Adrenal gland (tissue), 12 donors: ENCODE data around the gene ASPHD1. TPM values are rescaled to one million over a fixed set of nuclear protein-coding genes. Genes with fewer than 3 reads are reported as not detected.

ENCODE experiments used
- DNase-seq, 7 donors: peaks; one replicate each; pipeline ENCODE4 v3.0.0-alpha.2; 2019 to 2020
- H3K27ac ChIP-seq, 5 donors: fragments of 200-600 bp; sonication (generic) in 4 of 5; 1 replicate in 3 of 5; 2 replicates in 2 of 5; pipeline versions ENCODE4 v1.5.1 to v1.8.0; 2016 to 2020; ENCODE audit warnings: mild to moderate bottlenecking in 1 of 5
- H3K27me3 ChIP-seq: fragments of 200-600 bp; 2 replicates; pipeline ENCODE4 v1.8.0; 2021
- H3K36me3 ChIP-seq, 2 donors: fragments of 200-600 bp; replicated peaks in 1 of 2; 1 replicate in 1 of 2; 2 replicates in 1 of 2; pipeline versions ENCODE4 v1.5.1 to v1.8.0; 2018 to 2022
- H3K4me1 ChIP-seq, 2 donors: fragments of 200-600 bp; replicated peaks in 1 of 2; 1 replicate in 1 of 2; 2 replicates in 1 of 2; pipeline versions ENCODE4 v1.5.1 to v1.8.0; 2018 to 2021
- H3K4me3 ChIP-seq, 4 donors: fragments of 200-600 bp; sonication (generic) in 3 of 4; one replicate each; pipeline ENCODE4 v1.5.1; 2016 to 2018
- H3K9me3 ChIP-seq, 3 donors: fragments of 200-600 bp; sonication (generic) in 1 of 3; replicated peaks in 1 of 3; 1 replicate in 2 of 3; 2 replicates in 1 of 3; pipeline versions ENCODE4 v1.5.1 to v1.8.0; 2016 to 2021
- POLR2A ChIP-seq, 2 donors: fragments of 450-650 bp; IDR thresholded peaks; one replicate each; pipeline ENCODE4 v1.6.1; 2017; ENCODE audit warnings: antibody characterized with exemption in 2 of 2, mild to moderate bottlenecking in 2 of 2, moderate library complexity in 1 of 2
- WGBS, 4 donors: extraction: QIAGEN DNeasy Blood & Tissue Kit in 2 of 4; methylation state at CpG; one replicate each; pipeline versions ENCODE4 v1.1.5 to v1.1.7; 2013 to 2017; 5-methylcytosine and 5-hydroxymethylcytosine counted together
- intact Hi-C, 2 donors: fragments of 100-400 bp; cut with DNase I; formaldehyde crosslinking; loops; one replicate each; pipeline versions ENCODE4 v1.14.1 to v1.15.0; 2022 to 2023
- polyA plus RNA-seq, 3 donors: library from polyadenylated mRNA; stranded (reverse); fragments of 200-250 nt in 2 of 3; fragments of 350-450 nt in 1 of 3; fragmentation: Illumina TruSeq in 1 of 3; extraction: RNeasy Lipid Tissue Mini Kit (QIAGEN cat#74804) in 1 of 3; gene quantifications; one replicate each; pipeline ENCODE4 v1.2.3, GENCODE V29; 2013 to 2014
- total RNA-seq, 9 donors: library from RNA; depleted of rRNA in 4 of 9; stranded (reverse); fragments of >200 nt in 4 of 9; fragments of 120-200 nt in 1 of 9; fragmentation: NEBNext Ultra II Directional in 1 of 9; extraction: Animal tissue kit (Norgen Biotek cat#: 25700) in 1 of 9; gene quantifications; one replicate each; pipeline versions ENCODE4 v1.1.0 to v1.2.4, GENCODE V29; 2013 to 2023
- TF ChIP-seq, protein P1 (sequence below), 6 experiments: fragments of 450-650 bp in 4 of 6; fragments of 200-600 bp in 2 of 6; sonication (generic) in 1 of 6; IDR thresholded peaks; 1 replicate in 5 of 6; 2 replicates in 1 of 6; pipeline versions ENCODE4 v1.5.1 to v1.8.0; 2016 to 2021; ENCODE audit warnings: antibody characterized with exemption in 6 of 6, mild to moderate bottlenecking in 2 of 6, moderate library complexity in 1 of 6
- donor health status: healthy with polysubstance abuse.
- donor health status: Bipolar disorder and iron deficiency.
- donor health status: DM: yes; HTN: yes; CAD: no.
- donor health status: DM: no; HTN: no; CAD: no.
- donor health status: DM: no; HTN: no; CAD: no.
- donor health status: DM: yes; HTN: yes; CAD: no.

Gene ASPHD1
- total and polyA plus RNA-seq, 12 donors, result 0.34 to 15.8 (median 4.4) TPM

DNA sequence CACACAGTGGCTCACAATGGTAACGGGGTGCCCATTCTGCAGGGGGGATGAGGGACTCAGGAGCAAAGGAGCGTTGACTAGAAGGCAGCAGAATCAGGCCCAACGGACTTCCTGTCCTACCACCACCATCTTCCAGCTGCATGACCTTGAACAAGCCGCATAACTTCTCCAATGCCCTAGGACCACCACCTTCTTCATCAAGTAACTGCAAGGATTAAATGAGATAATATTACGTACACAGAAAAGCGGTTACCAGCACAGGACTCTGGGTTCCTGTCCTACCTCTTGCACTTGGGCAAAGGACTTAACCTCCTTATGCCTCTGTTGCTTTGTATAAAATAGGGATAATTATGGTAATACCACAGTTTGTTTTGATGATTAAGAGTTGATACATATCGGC lies 4.7 kb downstream of the ASPHD1 start:
- Histone ChIP-seq H3K27ac (no peak overlapping the region), H3K27me3 (no peaks in the 10 kb centered on the region), H3K36me3 (no peaks in the 10 kb centered on the region), H3K9me3 (no peaks in the 10 kb centered on the region), H3K4me1 (peaks cover 5 to 10% of the 10 kb centered on the region in 2 donors), H3K4me3 (no peak overlapping the region)
- WGBS, 4 donors, result 83 to 86% (median 85%) methylated on average over 6 to 7 of the region's 7 CpGs
- TF ChIP-seq, protein P1, sequence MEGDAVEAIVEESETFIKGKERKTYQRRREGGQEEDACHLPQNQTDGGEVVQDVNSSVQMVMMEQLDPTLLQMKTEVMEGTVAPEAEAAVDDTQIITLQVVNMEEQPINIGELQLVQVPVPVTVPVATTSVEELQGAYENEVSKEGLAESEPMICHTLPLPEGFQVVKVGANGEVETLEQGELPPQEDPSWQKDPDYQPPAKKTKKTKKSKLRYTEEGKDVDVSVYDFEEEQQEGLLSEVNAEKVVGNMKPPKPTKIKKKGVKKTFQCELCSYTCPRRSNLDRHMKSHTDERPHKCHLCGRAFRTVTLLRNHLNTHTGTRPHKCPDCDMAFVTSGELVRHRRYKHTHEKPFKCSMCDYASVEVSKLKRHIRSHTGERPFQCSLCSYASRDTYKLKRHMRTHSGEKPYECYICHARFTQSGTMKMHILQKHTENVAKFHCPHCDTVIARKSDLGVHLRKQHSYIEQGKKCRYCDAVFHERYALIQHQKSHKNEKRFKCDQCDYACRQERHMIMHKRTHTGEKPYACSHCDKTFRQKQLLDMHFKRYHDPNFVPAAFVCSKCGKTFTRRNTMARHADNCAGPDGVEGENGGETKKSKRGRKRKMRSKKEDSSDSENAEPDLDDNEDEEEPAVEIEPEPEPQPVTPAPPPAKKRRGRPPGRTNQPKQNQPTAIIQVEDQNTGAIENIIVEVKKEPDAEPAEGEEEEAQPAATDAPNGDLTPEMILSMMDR (IDR thresholded peaks at IDR 0.05), result no peak
- TF ChIP-seq POLR2A (IDR thresholded peaks at IDR 0.05), result no peak
- intact Hi-C loops, result no loop called here
- DNase-seq, result no peak

DNA sequence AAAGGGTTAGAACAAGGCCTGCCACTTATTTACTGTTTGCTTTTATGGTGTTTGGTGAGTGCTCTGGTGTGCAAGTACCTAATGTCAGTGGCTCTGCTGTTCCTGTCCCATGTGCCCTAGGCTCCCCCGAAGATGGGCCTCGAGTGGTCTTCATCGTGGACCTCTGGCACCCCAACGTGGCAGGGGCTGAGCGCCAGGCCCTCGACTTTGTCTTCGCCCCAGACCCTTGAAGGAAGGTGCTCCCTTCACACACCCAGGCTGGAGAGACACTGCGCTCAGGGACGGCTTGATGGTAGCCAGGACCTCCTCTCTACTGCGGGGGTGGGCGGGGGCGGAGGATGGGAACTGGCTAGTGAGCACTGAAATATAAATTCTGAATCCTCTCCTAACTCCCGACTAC lies 5.4 kb downstream of the ASPHD1 start:
- 83 to 87% (median 84%) methylated on average over 13 of the region's 13 CpGs for WGBS, 4 donors
- H3K4me3 ChIP-seq, result no peak overlapping the region
- no peaks in the 10 kb centered on the region for H3K27me3 ChIP-seq
- no peaks in the 10 kb centered on the region for H3K36me3 ChIP-seq
- no peak for DNase-seq
- H3K9me3 ChIP-seq, result no peaks in the 10 kb centered on the region
- peaks cover 2 to 4% of the 10 kb centered on the region in 2 donors for H3K4me1 ChIP-seq
- intact Hi-C loops, result no loop called here
- no peak overlapping the region for H3K27ac ChIP-seq
- TF ChIP-seq POLR2A (IDR thresholded peaks at IDR 0.05), result no peak
- TF ChIP-seq, protein P1 (IDR thresholded peaks at IDR 0.05), result no peak

DNA sequence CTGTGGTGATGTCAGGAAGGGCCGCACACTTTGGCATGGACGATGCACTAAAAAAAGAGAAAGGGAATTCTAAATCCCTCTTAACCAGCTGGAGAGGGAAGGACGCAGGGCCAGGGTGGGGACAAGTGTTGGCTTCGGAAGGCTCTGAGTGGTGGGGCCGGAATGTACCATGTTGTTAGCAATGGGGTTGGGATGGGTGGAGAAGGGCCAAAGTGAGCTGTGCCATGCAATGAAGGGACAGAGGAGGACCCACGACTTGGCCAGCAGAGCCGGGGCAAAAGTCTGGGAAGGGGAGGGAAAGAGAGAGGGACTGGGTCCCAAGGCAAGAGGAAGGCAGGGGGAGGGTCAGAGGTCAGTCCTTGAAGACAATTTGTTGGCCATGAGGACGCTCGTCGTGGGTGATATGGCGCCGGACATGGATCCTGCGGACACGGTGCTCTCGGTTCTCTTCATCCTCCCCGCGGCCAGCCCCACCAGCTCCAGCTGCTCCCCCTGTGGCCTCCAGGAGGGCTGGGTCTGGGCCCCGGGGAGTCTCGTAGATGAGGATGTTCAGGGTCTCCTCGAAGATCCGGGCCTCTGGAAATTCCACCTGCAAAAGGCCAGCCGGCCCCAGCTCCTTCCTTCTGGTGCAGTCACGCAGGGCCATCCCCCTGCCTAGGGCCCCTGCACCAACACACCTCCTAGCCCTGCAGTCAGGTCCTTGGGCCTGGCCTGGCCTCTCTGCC lies 6.4 kb downstream of the ASPHD1 start:
- WGBS, 4 donors, result 82 to 88% (median 84%) methylated on average over 23 of the region's 23 CpGs
- intact Hi-C loops, result no loop called here
- DNase-seq, result no peak

DNA sequence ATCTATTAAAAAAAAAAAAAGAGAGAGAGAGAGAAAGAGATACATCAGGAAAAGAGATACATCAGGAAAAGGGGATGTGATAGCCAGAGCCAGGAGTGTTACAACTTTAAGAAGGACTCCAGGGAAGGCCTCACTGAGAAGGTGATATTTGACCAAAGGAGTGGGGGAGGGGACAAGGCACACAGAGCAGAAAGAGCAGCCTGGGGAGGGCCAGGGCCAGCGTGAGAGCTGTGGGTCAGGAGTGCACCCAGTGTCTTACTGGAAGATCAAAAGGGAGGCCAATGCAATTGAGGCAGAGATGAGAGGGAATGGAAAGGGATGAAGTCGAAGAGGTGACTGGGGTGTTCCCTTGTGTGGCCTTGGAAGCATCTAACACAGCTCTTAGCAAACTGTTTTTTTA lies 7.7 kb downstream of the ASPHD1 start:
- Histone ChIP-seq H3K36me3 (no peaks in the 10 kb centered on the region), H3K9me3 (no peaks in the 10 kb centered on the region), H3K27me3 (no peaks in the 10 kb centered on the region), H3K27ac (no peak overlapping the region), H3K4me3 (no peak overlapping the region), H3K4me1 (no peaks in the 10 kb centered on the region)
- no peak for DNase-seq
- WGBS, 4 donors, result 71 to 78% (median 75%) methylated on average over 2 of the region's 2 CpGs
- TF ChIP-seq, protein P1 (IDR thresholded peaks at IDR 0.05), result no peak
- TF ChIP-seq POLR2A (IDR thresholded peaks at IDR 0.05), result no peak
- intact Hi-C loops, result no loop called here

More for the DNA sequence above, 6.4 kb downstream of the ASPHD1 start:
- TF ChIP-seq, protein P1 (IDR thresholded peaks at IDR 0.05), result no peak
- TF ChIP-seq POLR2A (IDR thresholded peaks at IDR 0.05), result no peak
- Histone ChIP-seq H3K27ac (no peak overlapping the region), H3K4me3 (no peak overlapping the region), H3K36me3 (no peaks in the 10 kb centered on the region), H3K9me3 (no peaks in the 10 kb centered on the region), H3K4me1 (no peaks in the 10 kb centered on the region), H3K27me3 (no peaks in the 10 kb centered on the region)
